ENCODE results near the gene DIP2C. TPM values are rescaled to one million over a fixed set of nuclear protein-coding genes. Genes with fewer than 3 reads are reported as not detected.
"Not testable (repeated sequence)": the region's sequence is repeated elsewhere in the genome, so short reads cannot be mapped to it uniquely, and the experiment has no call there.

The DIP2C gene
- polyA plus RNA-seq, 3 donors: 0.11 TPM; not detected in 2

GRCh38 chr10:429696-430095, 259.8 kb downstream of the DIP2C start:
- no peak for DNase-seq
- no peaks in the 10 kb centered on the region for H3K4me1 Mint-ChIP-seq
- intact Hi-C loops (cut with micrococcal nuclease): no loop called here
- H3K4me1 ChIP-seq (ENCODE audit: control insufficient read depth in 1 of 2, insufficient read depth in 2 of 2, low read length in 2 of 2): no peaks in the 10 kb centered on the region
- no CpG with 5 or more reads among the region's 2 CpGs for WGBS (ENCODE audit: insufficient coverage)
- no peaks in the 10 kb centered on the region for H4K20me1 ChIP-seq (ENCODE audit: insufficient read depth, low read length)
- no peak overlapping the region for H2AFZ ChIP-seq (ENCODE audit: insufficient read depth, low read depth, low read length, poor library complexity, severe bottlenecking)
- no peaks in the 10 kb centered on the region for H3K36me3 Mint-ChIP-seq
- H3K9ac ChIP-seq (ENCODE audit: insufficient read depth, low read length, poor library complexity, severe bottlenecking): no peak overlapping the region
- no peak overlapping the region for H3K27ac ChIP-seq (ENCODE audit: low read depth in 1 of 2, low read length in 2 of 2)
- no peak overlapping the region for H3K4me3 ChIP-seq (replicated peaks in 1 of 3; ENCODE audit: low read depth in 2 of 3, low read length in 3 of 3)
- H3K36me3 ChIP-seq (replicated peaks in 1 of 2; ENCODE audit: control insufficient read depth in 1 of 2, insufficient read depth in 2 of 2, low read length in 2 of 2): no peaks in the 10 kb centered on the region
- no peaks in the 10 kb centered on the region for H3K9me3 ChIP-seq (replicated peaks in 1 of 2; ENCODE audit: control insufficient read depth in 1 of 2, insufficient read depth in 1 of 2, low read length in 2 of 2)
- H3K4me2 ChIP-seq (replicated peaks; ENCODE audit: extremely low read depth, low read length, poor library complexity, severe bottlenecking): no peak overlapping the region
- TF ChIP-seq CTCF (IDR thresholded peaks at IDR 0.05): no peak
- peaks cover 0 to 2% of the 10 kb centered on the region in 2 donors for H3K27me3 ChIP-seq (ENCODE audit: control insufficient read depth in 2 of 2, insufficient read depth in 2 of 2, low read length in 2 of 2)
- peaks cover 0 to 6% (median under 1%) of the 10 kb centered on the region in 7 donors for H3K9me3 Mint-ChIP-seq
- no peak overlapping the region for H3K27ac Mint-ChIP-seq
- H3K27me3 Mint-ChIP-seq (ENCODE audit: low read depth in 3 of 3): peaks cover 3 to 10% (median 8%) of the 10 kb centered on the region in 3 donors
- H3K79me2 ChIP-seq (ENCODE audit: insufficient read depth, low read length): no peaks in the 10 kb centered on the region
- H3K4me3 Mint-ChIP-seq: no peak overlapping the region

- no peaks in the 10 kb centered on the region for H3K36me3 ChIP-seq (replicated peaks in 1 of 2; ENCODE audit: control insufficient read depth in 1 of 2, insufficient read depth in 2 of 2, low read length in 2 of 2)
- no peak for TF ChIP-seq CTCF (IDR thresholded peaks at IDR 0.05)
- no peak overlapping the region for H2AFZ ChIP-seq (ENCODE audit: insufficient read depth, low read depth, low read length, poor library complexity, severe bottlenecking)
- WGBS (ENCODE audit: insufficient coverage): 90% methylated on average over 2 of the region's 9 CpGs
- H3K4me2 ChIP-seq (replicated peaks; ENCODE audit: extremely low read depth, low read length, poor library complexity, severe bottlenecking): no peak overlapping the region
- no peak overlapping the region for H3K4me3 Mint-ChIP-seq
- H3K4me3 ChIP-seq (replicated peaks in 1 of 3; ENCODE audit: low read depth in 2 of 3, low read length in 3 of 3): no peak overlapping the region
- no peaks in the 10 kb centered on the region for H4K20me1 ChIP-seq (ENCODE audit: insufficient read depth, low read length)
- no peak overlapping the region for H3K27ac ChIP-seq (ENCODE audit: low read depth in 1 of 2, low read length in 2 of 2)
- no peaks in the 10 kb centered on the region for H3K36me3 Mint-ChIP-seq
- DNase-seq: no peak
- intact Hi-C loops (cut with micrococcal nuclease): no loop called here
- no peak overlapping the region for H3K9ac ChIP-seq (ENCODE audit: insufficient read depth, low read length, poor library complexity, severe bottlenecking)
- H3K4me1 ChIP-seq (ENCODE audit: control insufficient read depth in 1 of 2, insufficient read depth in 2 of 2, low read length in 2 of 2): no peaks in the 10 kb centered on the region
- H3K9me3 ChIP-seq (replicated peaks in 1 of 2; ENCODE audit: control insufficient read depth in 1 of 2, insufficient read depth in 1 of 2, low read length in 2 of 2): no peaks in the 10 kb centered on the region
- H3K79me2 ChIP-seq (ENCODE audit: insufficient read depth, low read length): no peaks in the 10 kb centered on the region
- H3K9me3 Mint-ChIP-seq: peaks cover 0 to 7% (median 2%) of the 10 kb centered on the region in 7 donors
- no peak overlapping the region for H3K27ac Mint-ChIP-seq
- no peaks in the 10 kb centered on the region for H3K4me1 Mint-ChIP-seq
- H3K27me3 ChIP-seq (ENCODE audit: control insufficient read depth in 2 of 2, insufficient read depth in 2 of 2, low read length in 2 of 2): peaks cover 0 to 2% of the 10 kb centered on the region in 2 donors
- H3K27me3 Mint-ChIP-seq (ENCODE audit: low read depth in 3 of 3): peaks cover 0 to 5% (median 5%) of the 10 kb centered on the region in 3 donors
These were observed 261.5 kb downstream of the DIP2C start for GRCh38 chr10:427761-428519.

GRCh38 chr10:425365-425764, 264.1 kb downstream of the DIP2C start:
- H3K9me3 Mint-ChIP-seq; intact Hi-C loops (cut with micrococcal nuclease); H3K36me3 Mint-ChIP-seq: not testable (repeated sequence)

More at GRCh38 chr10:425365-425764, 264.1 kb downstream of the DIP2C start:
- H3K4me2 ChIP-seq (replicated peaks; ENCODE audit: extremely low read depth, low read length, poor library complexity, severe bottlenecking); H3K79me2 ChIP-seq (ENCODE audit: insufficient read depth, low read length); H3K4me1 Mint-ChIP-seq; H3K36me3 ChIP-seq (replicated peaks in 1 of 2; ENCODE audit: control insufficient read depth in 1 of 2, insufficient read depth in 2 of 2, low read length in 2 of 2); H3K27ac Mint-ChIP-seq; H3K4me3 Mint-ChIP-seq; H3K27me3 ChIP-seq (ENCODE audit: control insufficient read depth in 2 of 2, insufficient read depth in 2 of 2, low read length in 2 of 2); H3K9me3 ChIP-seq (replicated peaks in 1 of 2; ENCODE audit: control insufficient read depth in 1 of 2, insufficient read depth in 1 of 2, low read length in 2 of 2); H2AFZ ChIP-seq (ENCODE audit: insufficient read depth, low read depth, low read length, poor library complexity, severe bottlenecking); H3K27me3 Mint-ChIP-seq (ENCODE audit: low read depth in 3 of 3); H3K9ac ChIP-seq (ENCODE audit: insufficient read depth, low read length, poor library complexity, severe bottlenecking); H3K4me3 ChIP-seq (replicated peaks in 1 of 3; ENCODE audit: low read depth in 2 of 3, low read length in 3 of 3); H3K27ac ChIP-seq (ENCODE audit: low read depth in 1 of 2, low read length in 2 of 2); H4K20me1 ChIP-seq (ENCODE audit: insufficient read depth, low read length); H3K4me1 ChIP-seq (ENCODE audit: control insufficient read depth in 1 of 2, insufficient read depth in 2 of 2, low read length in 2 of 2): not testable (repeated sequence)
- DNase-seq: peak in 1 of 3 donors; percentile 6
- WGBS (ENCODE audit: insufficient coverage): 97% methylated on average over 10 of the region's 12 CpGs

All from CD14-positive monocyte (primary cell).